Stimulated activated CD8-positive, alpha-beta memory T cell treated with anti-CD3 and anti-CD28 coated beads, Interleukin-2, amount 100 ng/mL, for 1 hour (primary cell): Measurements from ENCODE around the gene IGFBP5.

ENCODE experiments used
- DNase-seq, 2 donors: peaks; one replicate each; pipeline ENCODE4 v3.0.0-alpha.2; 2020; ENCODE audit warnings: low read depth in 2 of 2

IGFBP5 gene

GRCh38 chr2:216695401-216695821 is at the start of gene IGFBP5:
Gene IGFBP5 (minus strand): TSS chr2:216695549. CDS start chr2:216694775, 774 bp downstream.
- DNase-seq: no peak

DNA sequence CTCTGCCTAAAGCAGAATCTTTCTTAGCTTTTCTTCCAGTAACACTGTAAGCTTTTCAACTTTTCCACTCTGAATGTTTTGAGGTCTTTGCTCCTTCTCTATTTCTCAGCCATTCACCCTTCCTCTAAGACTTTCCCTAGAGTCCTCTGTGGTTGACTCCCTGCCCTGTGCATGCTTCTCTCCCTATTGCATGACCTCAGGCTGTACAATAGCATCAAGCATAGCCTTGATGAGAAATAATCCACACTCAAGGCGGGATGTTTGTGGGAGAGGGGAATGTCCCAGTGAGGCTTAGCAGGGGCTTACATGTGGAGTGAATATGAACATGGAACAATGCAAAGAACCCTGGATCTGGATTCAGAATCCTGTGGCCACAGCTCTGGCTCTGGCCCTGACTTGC is 48.4 kb upstream of the IGFBP5 start:
- DNase-seq: no peak

- DNase-seq: no peak
Measured at GRCh38 chr2:216742411-216742810, 47.1 kb upstream of the IGFBP5 start.

- DNase-seq: no peak
Measured at GRCh38 chr2:216741223-216741593, 45.9 kb upstream of the IGFBP5 start.

- no peak for DNase-seq
Measured at GRCh38 chr2:216740557-216741222, 45.3 kb upstream of the IGFBP5 start.

DNA sequence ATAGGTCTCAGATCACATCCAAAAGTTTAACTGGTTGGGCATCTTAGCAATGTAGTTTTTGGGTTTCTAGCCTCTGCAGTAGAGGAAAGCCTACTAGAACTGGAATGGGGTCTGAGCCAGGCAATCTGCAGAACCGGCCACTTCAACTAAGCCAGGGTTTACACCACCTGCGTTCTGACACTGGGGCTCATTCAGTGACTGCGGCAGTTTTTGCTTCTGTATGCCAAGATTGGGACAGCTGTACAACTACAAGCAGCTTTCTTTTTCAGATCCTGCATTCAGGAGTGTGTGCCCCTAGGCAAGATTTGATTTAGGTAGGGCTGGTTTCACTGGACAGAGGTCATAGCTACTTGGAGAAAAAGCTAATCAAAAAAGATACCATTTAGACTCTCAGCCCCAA is 43.7 kb upstream of the IGFBP5 start:
- DNase-seq: no peak

DNA sequence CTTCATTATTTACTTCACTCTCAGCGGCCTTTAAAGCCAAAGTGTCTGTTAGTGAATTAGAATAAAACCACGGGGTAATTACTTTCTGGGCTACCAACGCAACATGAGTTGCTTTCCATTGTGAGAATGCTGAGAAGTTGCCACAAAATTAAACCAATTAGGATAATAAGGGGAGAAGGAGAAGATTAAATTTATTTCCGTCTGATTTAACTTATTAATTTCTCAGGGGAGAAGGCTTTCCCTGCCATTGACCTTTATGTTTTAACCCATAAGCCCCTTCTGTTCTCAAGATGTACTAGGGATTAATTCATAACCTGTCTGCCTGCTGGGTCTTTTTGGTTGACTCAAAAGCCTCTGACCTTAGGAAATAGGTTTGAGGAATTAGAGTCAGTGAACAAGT is 42.3 kb upstream of the IGFBP5 start:
- no peak for DNase-seq

GRCh38 chr2:216736326-216736725 is 41.0 kb upstream of the IGFBP5 start:
- DNase-seq: no peak

GRCh38 chr2:216735668-216736067 is 40.3 kb upstream of the IGFBP5 start:
- no peak for DNase-seq

DNA sequence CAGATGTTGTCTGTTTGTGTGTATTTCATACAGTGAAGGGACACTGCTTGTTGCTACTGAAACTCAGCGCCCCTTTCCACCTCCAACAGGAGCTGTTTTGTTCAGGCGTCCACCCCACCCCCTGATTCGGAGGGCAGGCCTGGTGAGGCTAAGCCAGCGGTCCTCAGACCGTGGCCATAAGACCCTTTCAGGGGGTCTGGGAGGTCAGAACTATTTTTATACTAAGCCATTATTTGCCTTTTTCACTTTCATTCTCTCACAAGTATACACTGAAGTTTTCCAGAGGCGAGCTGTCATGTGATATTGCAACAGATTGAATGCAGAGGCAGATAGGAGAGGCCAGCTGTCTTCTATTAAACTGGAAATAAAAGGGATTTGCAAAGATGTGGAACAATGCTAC is 39.7 kb upstream of the IGFBP5 start:
- no peak for DNase-seq

GRCh38 chr2:216733046-216733445 is 37.7 kb upstream of the IGFBP5 start:
- DNase-seq: no peak

DNA sequence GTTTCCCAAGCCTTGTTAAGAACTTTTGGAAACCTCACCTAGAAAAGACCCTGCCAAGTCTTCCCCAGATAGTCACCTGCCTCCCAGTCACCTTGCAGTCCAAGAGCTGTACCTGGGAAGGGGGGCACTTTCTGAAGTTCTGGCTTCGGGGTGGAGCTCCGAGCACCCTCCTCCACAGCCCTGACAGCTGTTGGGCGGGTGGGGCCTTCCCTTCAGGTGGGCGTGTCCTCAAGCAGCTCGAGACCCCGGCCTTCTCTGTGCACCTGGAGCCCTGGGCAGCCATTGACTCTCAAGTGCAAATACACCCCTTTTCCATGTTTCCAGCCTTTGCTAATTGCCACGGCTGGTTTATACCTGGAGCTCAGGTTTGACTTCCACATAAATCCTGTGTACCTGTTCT is 37.0 kb upstream of the IGFBP5 start:
- no peak for DNase-seq

DNA sequence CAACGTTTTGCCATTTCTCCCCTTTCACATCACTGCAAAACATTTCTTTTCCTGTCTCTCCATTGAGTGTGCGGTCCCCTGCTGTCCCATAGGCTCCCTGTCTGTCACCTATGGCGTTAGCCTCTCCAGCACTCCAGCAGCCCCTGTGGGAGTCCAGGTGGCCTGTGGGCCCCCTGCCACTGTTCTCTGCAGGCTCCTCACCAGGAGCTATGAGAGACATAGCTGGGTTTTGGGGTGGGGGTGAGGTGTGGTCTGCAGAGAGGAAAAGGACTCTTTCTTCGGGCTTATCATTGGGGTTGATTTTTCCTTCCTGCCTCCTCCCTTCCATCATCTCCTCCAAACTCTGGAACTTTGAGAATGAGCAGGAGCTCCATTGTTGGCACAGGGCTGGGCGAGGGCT is 36.1 kb upstream of the IGFBP5 start:
- DNase-seq: no peak

- no peak for DNase-seq
Measured at GRCh38 chr2:216730871-216731270, 35.5 kb upstream of the IGFBP5 start.

DNA sequence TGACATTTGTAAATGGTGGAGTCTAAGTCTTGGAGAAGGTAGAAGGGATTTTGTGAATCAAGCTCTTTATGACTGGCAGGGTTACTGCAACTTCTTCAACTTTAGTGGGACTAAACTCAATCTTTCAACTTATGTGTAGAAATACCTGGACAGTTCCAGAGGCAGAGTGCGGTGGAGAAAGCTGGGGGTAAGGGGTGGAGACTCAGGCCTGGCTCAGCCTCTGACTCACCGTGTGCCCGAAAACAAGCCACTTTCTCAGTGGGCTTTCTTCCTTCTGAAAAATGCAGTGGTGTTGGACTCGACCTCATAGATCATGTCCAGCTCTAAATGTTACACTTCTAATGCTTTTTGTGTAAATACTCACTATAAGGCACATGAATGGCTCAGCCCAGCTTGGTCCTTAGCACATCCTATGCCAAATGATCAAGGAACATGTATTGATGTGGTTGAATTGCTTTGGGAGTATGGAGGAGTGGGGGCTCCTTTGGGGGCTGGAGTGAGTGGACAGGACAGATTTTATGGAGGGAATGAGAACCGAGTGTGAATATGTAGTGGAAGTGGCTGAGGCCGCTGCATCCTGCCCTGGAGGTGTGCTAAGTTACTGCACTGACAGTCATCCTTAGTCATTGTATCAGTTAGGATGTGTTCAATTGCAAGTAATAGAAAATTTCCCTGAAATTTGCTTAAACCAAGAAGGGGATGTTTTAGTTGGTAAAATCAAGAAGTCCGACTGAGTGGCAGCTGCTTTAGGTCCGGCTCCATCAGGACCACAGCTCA is 32.2 kb upstream of the IGFBP5 start:
- no peak for DNase-seq

- no peak for DNase-seq
Measured at GRCh38 chr2:216724190-216724589, 28.8 kb upstream of the IGFBP5 start.

DNA sequence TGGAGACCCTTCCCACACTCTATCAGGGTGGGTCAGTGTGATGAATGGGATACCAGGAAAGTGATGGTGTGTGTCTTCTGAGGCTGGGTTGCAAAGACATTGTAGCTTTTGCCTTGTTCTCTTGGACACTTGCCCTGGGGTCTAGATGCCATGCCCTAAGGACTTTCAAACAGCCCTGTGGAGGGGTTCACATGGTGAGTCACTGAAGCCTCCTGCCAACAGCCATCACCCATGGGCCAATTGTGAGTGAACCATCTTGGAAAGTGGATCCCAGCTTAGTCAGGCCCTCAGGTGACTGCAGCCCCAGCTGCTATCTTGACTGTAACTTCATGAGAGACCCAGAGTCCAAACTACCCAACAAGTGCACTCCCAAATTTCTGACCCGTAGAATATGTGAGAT is 25.8 kb upstream of the IGFBP5 start:
- DNase-seq: no peak

DNA sequence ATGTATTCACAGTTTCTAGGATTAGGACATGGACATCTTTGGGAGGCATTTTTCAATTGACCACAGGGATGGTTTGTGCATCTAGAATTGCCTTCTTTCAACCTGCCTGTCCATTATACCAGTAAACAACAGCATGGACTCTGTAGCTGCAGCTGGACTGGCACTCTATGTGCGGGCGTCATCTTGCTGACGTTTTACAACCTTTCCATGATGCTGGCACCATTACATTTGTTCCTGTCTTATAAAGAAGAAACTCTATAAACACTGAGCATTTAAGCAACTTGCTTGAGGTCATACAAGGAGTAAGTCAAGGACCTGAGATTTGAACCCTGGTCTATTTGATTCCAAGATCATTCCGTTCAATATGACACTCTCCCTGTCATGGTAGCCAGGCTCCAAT is 25.4 kb upstream of the IGFBP5 start:
- no peak for DNase-seq

DNA sequence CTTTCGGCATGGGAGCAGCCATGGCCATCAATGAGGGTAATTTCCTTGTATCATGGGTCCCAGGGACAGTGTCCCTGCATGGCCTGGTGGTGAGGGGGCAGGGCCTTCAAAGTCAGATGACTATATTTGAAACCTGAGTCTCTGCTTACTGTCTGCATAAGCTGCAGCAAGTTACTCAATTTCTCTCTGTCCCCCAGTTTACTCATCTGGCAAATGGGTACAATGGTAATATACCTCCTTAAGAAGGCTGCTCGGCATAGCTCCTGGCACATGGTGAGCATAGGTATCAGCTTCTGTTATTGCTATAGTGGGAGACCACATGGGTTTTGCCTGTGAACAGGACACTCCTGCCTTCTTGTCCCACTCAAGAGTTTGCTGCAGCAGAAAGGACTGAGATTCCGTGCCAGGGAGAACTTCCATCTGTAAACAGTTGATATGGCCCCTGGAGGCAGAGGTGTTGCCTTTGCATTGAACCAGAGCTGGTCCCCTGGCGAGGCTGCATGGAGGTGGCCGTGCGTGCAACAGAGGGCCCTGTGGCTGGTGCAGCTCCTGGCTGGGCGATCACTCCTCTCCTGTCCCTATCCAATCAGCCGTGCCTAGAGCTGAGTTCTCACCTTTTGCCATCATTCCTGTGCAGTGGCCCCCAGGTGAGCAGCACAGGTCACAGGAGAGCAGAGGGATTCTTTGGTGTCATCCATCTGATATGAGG is 22.7 kb upstream of the IGFBP5 start:
- no peak for DNase-seq

GRCh38 chr2:216717491-216717901 is 22.1 kb upstream of the IGFBP5 start:
- no peak for DNase-seq

GRCh38 chr2:216716109-216716508 is 20.8 kb upstream of the IGFBP5 start:
- DNase-seq: no peak

- DNase-seq: no peak
Measured at GRCh38 chr2:216715402-216715974, 20.1 kb upstream of the IGFBP5 start.

GRCh38 chr2:216714376-216714775 is 19.0 kb upstream of the IGFBP5 start:
- DNase-seq: no peak
